Superior temporal gyrus (tissue), 1 donor: Measurements from ENCODE around the gene NME4.
A peak's percentile ranks its signal among the peaks of the same experiment; 100 is the strongest.

Experiments
- DNase-seq: peaks from one replicate; pipeline ENCODE4 v3.0.0-alpha.2; 2016; ENCODE audit errors: extremely low spot score

NME4 gene

DNA sequence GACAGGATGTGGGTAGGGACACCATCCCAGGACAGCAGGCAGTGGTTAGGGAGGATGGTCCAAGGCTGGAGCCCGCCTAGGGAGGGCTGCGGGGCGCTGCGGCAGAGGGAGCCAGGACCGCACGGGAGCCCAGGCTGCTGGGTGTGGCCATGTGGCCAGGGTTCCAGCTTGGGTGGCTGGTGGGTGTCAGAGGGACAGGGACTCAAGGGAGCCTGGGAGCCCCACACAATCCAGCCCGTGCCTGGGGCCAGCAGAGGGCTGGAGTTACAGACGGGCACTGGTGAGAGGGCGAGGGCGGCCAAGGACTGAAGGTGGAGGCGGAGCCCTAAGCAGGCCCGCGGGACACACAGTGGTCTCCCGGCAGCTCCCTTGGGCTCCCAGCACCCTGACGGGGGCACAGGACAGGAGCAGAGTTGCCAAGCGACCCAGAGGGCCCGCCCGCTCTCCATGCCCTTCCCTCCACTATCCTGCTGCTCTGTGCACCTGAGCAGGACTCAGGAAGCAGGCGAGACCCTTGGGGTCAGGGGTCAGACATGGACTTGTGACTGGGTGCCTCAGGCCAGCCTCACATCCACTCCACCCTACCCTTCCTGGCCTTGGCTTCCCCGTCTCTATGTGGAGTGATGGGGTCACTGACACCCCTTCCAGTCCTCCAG lies 33.8 kb upstream of the NME4 start:
- DNase-seq: no peak

DNA sequence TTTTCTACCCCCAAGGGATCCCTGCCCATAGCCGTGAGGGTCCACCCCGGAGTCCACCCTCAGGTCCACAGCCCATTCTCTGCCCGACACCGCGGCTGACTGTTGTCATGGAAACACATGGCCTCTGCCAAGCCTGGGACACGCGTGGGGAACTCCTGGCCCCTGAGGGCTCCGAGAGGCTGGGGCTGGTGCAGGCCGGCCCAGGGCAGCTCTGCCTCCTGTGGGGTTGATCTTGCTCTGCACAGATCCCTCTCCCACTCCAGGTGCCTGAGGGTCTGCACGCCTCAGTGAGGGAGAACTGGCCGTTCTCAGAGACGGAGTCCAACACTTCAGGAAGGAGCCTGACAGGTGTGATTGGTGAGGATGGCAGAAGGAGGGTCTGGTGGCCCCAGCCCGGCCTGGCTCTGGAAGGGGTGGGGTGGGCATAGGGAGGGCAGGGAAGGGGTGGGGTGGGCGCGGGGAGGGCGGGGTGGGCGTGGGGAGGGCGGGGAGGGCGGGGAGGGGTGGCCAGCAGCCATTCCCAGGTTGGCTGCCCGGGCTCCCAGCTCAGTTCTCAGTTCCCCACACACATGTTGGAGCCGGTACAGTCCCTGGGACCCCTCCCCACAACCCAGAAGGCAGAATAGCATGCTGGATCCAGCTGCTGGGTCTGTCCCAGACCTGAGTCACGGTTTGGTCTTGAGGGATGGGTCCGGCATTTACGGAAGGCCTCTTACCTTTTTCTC lies 33.1 kb upstream of the NME4 start:
- no peak for DNase-seq

DNA sequence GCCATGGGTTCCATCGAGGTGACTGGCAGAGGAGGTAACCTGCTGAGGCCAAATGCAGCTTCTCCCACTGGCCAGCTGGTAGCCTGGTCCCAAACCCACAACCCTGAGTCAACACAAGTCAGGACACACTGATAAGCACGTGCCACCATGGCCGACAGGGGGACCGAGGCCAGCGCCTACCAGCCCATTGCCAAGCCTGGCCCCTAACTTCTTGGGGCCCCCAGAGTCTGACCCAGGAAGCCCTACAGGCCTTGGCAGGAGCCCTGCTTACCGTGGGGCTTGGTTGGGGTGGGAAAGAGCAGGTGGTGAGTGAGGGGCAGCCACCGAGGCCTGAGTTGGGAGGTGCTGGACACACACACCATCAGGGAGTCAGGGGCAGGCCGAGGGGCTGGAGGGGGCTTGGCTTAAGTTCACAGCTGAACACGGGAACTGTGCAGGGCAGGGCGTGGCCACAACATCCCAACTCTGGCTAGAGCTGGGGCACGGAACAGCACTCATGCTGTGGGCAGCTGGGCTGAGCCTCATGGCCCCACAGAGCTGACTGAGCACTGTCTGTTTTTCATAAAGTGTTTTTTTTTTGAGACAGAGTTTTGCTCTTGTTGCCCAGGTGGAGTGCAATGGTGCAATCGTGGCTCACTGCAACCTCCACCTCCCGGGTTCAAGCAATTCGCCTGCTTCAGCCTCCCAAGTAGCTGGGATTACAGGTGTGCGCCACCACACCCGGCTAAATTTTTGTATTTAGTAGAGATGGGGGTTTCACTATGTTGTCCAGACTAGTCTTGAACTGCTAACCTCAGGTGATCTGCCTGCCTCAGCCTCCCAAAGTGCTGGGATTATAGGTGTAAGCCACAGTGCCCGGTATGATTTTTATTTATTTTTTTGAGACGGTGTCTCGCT lies 32.2 kb upstream of the NME4 start:
- DNase-seq: no peak

DNA sequence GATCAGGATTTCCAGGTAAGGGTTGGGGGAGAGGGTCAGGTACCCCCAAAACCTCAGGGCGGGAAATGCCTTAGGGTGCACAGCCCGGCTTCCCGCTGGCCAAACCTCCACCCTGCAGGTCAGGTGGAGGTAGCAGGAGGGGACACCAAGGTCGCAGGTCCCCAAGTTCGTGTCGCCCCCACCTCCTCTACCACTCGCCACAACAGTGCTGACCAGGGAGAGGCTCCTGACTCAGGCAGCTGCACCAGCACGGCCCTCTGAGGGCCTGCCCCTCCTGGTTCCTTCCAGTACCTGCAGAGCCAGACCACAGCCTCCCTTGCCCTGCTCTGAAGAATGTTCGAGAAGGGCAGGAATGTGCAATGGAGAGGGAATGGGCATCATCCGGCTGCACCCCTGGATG lies 30.5 kb upstream of the NME4 start:
- DNase-seq: no peak

DNA sequence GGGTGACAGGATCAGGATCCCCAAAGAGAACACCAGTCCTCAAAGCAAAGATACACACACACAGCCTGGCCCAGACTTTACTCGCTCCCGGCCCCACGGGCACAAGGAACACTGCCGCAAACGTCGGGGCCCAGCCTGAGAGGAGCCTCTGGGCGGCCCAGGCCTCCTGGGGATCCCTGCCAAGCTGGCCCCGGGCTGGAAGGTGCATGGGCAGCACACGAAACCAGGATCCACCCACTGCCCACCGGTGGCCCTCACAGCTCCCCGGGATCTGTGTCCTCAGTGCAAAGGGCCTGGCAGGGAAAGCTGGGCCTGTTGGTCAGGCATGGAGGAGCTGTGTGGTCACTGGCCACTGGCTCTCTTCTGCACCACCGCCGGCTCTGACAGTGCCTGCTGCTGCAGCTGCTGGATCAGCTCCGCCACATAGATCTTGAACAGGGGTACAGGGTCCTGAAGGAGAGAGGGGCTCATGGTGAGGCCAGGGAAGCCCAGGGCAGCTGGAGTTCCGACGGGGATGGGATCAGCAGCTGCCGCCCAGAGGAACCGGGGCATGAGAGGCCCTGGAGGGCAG lies 29.6 kb upstream of the NME4 start:
- DNase-seq: no peak

DNA sequence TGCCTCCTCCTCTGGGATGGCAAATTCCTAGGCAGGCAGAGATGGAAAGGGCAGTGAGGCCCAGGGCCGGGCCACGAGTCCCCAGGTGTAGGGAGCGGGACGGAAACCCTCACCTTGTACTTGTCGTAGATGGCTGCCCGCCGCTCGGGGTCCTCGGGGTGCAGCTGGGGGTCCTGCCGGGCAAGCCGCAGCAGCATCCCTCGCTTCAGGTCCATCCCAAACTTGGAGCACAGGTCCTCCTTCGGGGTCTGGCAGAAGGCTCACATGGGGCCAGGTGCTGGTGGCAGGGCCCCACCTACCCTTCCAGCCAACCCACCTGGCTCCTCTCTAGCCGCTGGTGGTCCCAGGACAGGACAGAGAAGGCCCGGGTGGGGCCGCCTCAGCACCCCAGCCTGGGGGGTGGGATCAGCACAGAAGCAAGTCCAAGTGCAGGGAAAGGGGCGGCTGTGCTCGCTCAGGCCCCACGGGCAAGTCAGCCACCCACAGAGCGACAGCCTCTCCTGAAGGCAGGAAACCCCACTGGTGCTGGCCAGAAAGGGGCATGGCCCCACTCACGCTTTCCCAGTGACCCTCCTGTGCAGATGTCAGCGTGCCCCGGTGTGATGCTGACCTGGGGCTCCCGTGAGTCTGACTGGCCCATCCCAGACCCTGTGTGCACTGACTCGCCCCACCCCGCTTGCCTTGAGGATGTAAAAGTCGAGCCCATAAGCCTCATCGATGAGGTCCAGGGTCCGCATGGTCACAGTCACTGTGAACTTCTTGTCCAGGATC lies 28.4 kb upstream of the NME4 start:
- DNase-seq: no peak

DNA sequence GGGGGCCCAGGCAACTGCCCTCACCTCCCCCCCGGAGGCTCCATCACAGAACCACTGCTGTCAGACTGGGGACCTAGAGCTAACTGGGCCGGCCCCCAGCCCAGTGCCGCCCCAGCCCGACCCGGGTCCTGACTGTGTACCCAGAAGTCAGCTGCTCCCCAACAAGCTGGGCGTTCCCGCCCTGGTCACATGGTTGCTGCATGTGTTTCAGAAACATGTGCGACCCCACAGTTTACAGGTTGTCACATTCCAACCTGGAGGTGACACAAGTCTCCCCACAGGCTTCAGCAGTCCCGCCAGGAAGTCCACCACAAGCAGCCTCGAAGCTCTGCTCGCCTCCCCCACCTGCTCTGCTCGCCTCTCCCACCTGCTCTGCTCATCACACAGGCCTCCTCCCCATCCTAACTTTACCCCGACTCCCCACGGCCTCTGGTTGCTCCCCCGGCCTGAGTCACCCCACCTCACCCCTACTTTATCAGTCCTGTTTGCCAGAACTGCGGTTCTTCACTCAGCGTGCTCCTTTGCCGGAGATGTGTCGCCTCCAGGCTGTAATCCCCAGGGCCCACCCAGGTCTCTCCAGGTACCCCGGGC lies 27.6 kb upstream of the NME4 start:
- DNase-seq: no peak

DNA sequence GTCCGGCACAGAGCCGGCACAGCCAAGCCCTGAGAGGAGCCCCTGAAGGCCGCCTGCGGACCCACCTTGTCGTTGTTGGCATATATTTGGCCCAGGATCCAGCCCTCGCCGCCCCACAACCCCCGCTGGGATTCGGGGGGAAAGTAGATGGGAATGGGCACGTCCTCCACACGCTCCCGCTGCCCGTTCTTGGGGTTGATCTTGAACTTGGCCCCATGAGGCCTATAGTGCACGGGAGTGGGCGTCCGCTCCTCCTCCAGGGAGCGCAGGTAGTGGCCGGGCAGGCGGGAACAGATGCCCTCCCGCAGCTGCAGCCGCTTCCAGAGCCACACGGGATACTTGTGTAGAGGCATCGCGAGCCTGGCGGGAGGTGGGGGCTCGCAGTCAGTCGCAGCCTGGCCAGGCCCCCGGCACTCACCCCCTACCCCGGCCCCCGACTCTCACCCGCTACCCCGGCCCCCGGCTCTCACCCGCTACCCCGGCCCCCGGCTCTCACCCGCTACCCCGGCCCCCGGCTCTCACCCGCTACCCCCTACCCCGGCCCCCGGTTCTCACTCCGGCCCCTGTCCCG lies 27.0 kb upstream of the NME4 start:
- DNase-seq: no peak

DNA sequence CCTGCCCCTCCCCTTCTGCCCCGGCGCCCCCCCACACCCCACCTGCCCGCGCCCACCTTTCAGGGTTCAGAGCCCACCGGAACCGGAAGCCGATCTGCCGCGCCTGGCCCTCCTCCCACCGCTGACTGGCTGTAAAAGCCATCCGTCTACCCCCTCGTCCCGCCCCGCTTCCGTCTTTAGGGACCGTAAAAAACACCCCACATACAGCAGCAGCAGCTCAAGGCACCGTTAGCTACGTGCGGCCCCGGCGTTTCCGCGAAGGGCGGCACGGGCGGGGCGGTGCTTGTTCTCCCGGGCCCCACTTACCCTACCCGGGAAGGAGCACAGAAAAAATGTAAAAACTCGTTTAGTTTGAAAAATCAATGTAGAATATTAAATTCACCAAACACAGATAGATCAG lies 26.6 kb upstream of the NME4 start, which contains the start of gene MRPL28:
Gene MRPL28, minus strand, starts transcription at position 96 of the 400 bp plus-strand sequence. CDS start 320 bp downstream, outside the sequence.
- peak; percentile 96 for DNase-seq

DNA sequence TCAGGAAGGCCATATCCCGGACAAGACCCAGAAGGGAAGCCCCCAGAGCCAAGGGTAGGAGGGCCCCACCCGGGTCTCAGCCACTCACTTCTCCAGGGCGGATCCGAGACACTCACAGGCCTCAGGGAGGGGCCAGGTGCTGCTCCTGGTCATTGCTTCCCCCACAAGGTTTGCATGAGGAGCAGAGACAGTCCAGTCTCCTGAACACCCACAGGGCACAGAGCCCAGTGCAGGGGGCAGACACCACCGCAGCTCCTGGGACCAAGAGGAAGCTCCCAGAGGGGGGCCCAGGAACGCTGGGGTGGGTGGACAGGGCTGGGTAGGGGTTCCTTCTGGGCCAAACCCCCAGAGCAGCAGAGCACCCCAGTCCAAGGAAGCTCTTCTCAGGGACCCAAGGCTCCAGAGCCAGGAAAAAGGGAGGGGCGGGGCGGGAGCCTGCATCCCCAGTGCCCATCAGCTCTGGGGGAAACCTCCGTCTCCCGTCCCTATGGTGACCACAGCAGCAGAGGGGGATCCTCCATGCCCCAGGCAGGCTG lies 26.0 kb upstream of the NME4 start:
- no peak for DNase-seq

DNA sequence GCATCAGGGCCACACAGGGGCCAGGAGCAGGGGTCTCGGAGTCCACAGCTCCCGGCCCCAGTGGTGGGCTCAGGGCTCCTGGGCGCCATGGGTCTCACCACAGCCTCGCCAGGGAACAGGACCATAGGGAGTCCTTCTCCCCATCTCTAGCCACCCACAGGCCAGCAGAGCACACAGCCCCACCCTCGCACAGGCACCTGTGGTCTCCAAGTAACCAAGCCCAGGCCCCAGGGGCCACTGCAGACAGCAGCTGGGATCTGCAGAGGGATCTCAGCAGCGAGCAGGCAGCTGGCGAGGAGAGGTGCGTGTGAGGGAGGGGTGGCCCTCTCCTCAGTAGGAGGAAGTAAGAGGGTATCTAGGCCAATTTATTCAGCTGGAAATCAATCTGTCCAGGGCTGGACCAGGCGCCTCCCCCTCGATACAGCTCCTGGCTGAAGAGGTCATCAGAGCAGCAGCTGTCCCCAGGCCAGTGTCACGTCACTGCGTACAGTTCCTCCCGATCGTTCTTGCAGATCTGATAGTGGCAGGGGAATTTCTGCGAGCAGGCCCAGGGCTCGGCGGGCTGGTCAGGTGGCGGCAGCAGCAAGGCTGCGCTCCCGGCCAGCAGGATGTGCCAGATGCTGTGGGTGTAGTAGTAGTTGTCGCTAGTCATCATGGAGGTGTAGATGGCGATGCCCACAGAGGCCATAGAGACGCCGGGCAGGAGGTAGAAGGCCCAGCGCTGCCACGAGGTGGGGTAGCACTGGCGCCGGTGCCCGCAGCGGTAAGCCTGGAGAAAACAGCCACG lies 25.3 kb upstream of the NME4 start:
- DNase-seq: no peak

DNA sequence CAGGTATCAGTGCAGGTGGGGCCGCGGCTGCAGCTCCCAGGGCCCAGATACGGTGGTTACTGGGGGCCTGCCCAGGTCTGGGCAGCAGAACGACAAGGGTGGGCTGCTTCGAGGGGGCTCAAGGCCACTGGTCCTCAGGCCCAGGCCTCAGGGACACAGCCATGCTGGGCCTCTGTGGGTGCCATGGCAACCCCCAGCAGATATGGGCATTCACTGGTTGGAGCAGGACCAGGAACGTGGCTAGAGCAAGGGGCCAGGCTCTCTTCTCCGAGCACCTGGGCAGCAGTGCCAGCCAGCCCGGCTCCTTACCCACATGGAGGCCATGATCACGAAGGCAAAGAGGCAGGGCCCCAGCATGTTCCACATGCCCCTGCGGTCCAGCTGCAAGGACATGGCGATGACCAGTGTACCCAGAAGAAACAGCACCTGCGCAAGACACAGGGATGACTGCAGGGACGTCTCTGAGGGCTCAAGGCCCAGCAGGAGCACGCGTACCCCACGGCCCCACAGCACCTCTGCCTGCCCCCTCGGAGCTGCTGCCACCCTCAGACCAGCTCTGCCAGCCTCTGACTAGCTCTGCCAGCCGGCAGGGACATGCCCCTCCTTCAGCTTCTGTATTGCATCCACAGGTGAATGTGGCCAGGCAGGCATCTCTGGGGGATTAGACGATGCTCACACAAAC lies 24.6 kb upstream of the NME4 start:
- no peak for DNase-seq

DNA sequence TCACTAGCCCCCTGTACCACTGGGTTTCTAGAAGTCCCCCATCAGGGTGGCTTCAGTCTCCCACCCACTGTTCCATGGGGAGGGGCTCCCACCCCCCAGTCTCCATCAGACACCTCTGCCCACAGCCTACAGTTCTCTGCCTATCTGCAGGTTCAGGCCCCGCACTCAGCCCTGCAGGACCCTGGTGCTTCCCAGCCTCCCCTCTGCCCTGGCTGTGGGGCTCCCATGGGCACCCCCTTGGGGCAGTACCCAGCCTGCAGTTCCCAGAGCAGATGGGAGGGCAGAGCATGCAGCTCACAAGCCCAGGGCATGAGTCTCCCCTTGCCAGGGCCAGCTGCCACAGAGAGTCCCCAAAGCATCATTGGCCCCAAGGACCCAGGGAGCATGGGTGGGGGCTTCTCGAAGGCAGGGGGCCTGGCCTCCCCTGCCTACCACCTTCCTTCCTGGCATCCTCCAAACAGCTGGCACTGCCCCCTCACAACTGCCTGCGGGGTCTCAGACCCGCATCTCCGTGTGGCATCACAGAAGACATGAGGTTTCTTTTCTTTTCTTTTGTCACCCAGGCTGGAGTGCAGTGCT lies 23.9 kb upstream of the NME4 start:
- no peak for DNase-seq

DNA sequence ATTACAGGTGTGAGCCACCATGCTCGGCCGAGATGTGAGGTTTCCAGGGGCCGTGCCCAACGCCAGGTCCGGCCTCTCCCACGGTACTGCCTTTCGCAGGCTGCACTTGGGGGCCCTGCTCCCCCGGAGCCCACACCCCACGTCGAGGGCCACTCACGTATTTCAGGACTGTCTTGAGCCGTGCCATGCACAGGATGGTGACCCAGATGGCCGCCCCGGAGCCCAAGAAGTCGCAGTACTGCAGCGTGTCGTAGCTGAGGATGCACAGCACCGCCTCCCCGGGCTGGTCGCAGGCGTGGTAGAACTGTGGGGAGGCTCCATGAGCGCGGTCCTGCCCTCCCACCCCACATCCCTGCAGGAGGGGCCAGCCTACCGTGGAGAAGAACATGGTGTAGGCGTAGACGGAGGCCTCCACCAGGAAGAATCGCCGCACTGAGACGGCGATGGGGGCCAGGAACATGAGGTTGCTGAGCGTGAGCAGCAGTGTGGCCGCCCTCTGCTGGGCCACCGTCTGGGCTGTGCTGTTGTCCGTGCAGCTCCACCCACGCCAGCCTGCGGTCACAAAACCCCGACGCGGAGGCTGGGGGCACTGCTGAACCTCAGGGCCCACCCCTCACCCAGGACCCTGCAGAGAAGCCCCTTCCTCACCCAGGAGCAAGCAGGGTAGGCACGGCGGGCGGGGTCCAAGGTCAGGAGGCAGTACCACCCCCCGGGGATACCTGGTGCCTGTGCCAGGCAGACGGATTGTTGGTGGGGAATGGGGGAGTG lies 23.0 kb upstream of the NME4 start:
- no peak for DNase-seq

DNA sequence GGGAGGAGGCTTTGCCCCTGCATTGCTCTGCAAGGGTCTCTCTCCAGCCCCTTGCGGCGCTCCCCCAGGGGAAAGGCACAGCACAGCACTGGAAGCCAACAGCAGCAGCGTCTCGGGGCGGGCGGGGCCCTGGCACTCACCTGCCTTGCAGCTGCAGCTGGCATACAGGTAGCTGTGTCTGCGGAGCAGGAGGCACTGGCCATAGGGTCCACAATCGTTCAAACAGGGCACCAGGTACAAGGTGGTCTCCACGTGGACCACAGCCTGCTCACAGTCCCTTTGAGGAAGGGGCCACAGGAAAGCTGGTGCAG lies 22.4 kb upstream of the NME4 start:
- DNase-seq: no peak

DNA sequence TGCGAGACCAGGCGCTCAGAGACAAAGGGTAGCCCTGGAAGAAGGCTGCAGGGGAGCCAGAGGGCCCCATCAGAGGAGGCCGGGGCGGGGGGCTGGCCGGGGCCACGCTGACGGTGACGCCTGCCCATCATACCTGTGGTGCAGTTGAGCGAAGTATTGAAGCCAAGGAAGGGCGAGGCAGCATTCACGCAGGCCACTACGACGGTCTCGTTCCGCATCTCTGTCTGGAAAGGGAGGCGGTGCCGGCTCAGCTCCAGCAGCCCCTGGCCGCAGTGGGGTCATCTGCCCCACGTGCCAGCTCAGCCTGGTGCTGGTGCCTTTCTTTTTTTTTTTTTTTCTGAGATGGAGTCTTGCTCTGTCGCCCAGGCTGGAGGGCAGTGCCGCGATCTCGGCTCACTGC lies 21.8 kb upstream of the NME4 start:
- DNase-seq: no peak

DNA sequence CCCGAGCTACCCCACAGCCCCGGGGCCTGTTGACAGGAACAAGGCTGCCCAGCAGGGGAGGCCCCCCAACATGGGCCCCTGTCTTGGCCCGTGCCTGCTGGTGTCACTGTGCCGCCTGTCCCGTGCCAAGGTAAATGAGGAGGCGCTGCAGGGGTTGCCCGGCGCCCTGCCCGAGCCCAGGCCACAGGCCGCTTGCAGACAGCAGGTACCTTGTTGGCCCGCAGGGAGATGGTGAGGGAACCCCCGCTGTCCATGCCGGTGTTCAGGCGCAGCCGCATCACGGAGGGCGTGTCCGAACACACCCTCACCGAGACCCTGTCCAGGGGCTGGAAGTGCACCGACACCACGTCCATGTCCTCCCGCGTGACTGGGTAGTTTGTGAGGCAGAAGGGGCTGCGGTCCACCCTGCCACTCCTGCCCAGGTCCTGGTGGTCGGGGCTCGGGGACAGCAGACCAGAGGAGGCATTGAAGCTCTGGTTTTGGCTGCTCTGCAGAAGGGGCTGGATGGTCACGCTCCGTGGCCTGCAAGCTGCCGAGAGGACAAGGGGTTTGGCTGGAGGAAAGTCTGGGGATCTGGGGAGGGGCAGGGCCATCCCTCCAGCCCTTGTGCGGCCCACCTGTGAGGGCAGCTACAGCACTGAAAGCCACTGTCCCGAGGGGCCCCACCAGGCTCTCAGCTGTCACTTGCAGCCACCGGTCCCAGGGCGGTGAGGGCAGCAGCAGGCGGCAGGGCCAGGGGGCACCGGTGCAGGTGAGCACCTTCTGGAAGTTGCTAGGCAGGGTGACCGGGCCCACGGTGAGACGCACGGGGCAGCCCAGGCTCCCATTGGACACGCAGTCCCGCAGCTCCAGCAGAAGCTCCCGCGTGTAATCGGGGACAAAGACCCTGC lies 20.8 kb upstream of the NME4 start:
- DNase-seq: no peak
